ENCODE results near the gene SPOUT1. TPM values are rescaled to one million over a fixed set of nuclear protein-coding genes. Genes with fewer than 3 reads are reported as not detected.
"Not testable (repeated sequence)": the region's sequence is repeated elsewhere in the genome, so short reads cannot be mapped to it uniquely, and the experiment has no call there.

Gene SPOUT1
- polyA plus RNA-seq, 2 of the 4 experiments (the other 2 are of a cell fraction): 24.3 to 28.5 TPM

GRCh38 chr9:128851779-128852600 lies 22.4 kb upstream of the SPOUT1 start:
- H3K4me1 ChIP-seq, POLR2A ChIA-PET, H3K4me3 ChIP-seq, H3K4me2 ChIP-seq, H3K27ac ChIP-seq, FAIRE-seq: not testable (repeated sequence)
- CTCF ChIA-PET: interaction anchor here (0.5 to 6.6 kb wide), 25 partner anchors 9 to 162 kb away, joined by 3 to 50 read pairs (median 4); no protein-coding TSS in a partner anchor
- peaks cover 33% of the 10 kb centered on the region for H3K9me3 ChIP-seq
- WGBS (ENCODE audit: missing lambda C conversion rate): 64% methylated on average over 10 of the region's 10 CpGs
- peak; percentile 54 to 64; a peak in 4 of 6 replicates for ATAC-seq
- DNase-seq (ENCODE audit: low read depth in 1 of 2, low spot score in 1 of 2): peak in 1 of 2 experiments; percentile 67
- TF ChIP-seq, protein P1, sequence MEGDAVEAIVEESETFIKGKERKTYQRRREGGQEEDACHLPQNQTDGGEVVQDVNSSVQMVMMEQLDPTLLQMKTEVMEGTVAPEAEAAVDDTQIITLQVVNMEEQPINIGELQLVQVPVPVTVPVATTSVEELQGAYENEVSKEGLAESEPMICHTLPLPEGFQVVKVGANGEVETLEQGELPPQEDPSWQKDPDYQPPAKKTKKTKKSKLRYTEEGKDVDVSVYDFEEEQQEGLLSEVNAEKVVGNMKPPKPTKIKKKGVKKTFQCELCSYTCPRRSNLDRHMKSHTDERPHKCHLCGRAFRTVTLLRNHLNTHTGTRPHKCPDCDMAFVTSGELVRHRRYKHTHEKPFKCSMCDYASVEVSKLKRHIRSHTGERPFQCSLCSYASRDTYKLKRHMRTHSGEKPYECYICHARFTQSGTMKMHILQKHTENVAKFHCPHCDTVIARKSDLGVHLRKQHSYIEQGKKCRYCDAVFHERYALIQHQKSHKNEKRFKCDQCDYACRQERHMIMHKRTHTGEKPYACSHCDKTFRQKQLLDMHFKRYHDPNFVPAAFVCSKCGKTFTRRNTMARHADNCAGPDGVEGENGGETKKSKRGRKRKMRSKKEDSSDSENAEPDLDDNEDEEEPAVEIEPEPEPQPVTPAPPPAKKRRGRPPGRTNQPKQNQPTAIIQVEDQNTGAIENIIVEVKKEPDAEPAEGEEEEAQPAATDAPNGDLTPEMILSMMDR (IDR thresholded peaks at IDR 0.05): peak; percentile 47
- TF ChIP-seq RAD21 (conservative IDR thresholded peaks at IDR 0.05 in 1 of 2, IDR thresholded peaks at IDR 0.05 in 1 of 2): peak; percentile 66 to 76
- peak; percentile 53 for TF ChIP-seq SMC3 (IDR thresholded peaks at IDR 0.05)

- FAIRE-seq; H3K4me2 ChIP-seq; POLR2A ChIA-PET; ATAC-seq; DNase-seq (ENCODE audit: low read depth in 1 of 2, low spot score in 1 of 2); H3K4me3 ChIP-seq; H3K4me1 ChIP-seq; H3K27ac ChIP-seq: not testable (repeated sequence)
- WGBS (ENCODE audit: missing lambda C conversion rate): 96% methylated on average over 10 of the region's 10 CpGs
- peaks cover 33% of the 10 kb centered on the region for H3K9me3 ChIP-seq
- CTCF ChIA-PET: interaction anchor here (0.7 to 6.6 kb wide), 9 partner anchors 12 to 146 kb away, joined by 3 to 50 read pairs (median 5); no protein-coding TSS in a partner anchor
Measured at GRCh38 chr9:128851024-128851423, 21.4 kb upstream of the SPOUT1 start.

DNA sequence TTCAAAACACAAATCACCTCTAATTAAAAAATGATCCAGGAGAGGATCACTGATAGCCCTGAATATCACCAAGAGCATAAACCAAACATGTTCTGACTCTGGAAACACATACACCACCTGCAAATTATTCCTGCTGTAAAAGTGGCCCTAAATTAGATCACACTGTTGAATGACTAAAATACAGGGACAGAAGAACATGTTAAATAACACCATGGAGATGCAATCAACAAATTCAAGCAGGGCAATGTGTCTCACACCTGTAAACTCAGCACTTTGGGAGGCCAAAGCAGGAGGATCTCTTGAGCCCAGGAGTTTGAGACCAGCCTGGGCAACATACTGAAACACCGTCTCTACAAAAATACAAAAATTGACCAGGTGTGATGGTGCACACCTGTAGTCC lies 18.2 kb upstream of the SPOUT1 start:
- ChIA-PET CTCF (interaction anchor here (1.0 to 4.1 kb wide), 3 partner anchors 15 to 81 kb away, joined by 3 to 22 read pairs (median 16); no protein-coding TSS in a partner anchor), POLR2A (no interaction called here)
- H3K4me1 ChIP-seq: no peaks in the 10 kb centered on the region
- ATAC-seq (no peak), DNase-seq (ENCODE audit: low read depth in 1 of 2, low spot score in 1 of 2) (no peak), FAIRE-seq (no peak)
- H3K27ac ChIP-seq: no peak overlapping the region
- H3K4me2 ChIP-seq: no peak overlapping the region
- H3K9me3 ChIP-seq: peaks cover 33% of the 10 kb centered on the region
- TF ChIP-seq, protein P2, sequence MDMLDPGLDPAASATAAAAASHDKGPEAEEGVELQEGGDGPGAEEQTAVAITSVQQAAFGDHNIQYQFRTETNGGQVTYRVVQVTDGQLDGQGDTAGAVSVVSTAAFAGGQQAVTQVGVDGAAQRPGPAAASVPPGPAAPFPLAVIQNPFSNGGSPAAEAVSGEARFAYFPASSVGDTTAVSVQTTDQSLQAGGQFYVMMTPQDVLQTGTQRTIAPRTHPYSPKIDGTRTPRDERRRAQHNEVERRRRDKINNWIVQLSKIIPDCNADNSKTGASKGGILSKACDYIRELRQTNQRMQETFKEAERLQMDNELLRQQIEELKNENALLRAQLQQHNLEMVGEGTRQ (IDR thresholded peaks at IDR 0.05): no peak
- WGBS (ENCODE audit: missing lambda C conversion rate): 87% methylated on average over 1 of the region's 1 CpG
- no peak overlapping the region for H3K4me3 ChIP-seq

GRCh38 chr9:128846680-128847030 lies 17.1 kb upstream of the SPOUT1 start:
- Histone ChIP-seq H3K4me3 (no peak overlapping the region), H3K9me3 (peaks cover 30% of the 10 kb centered on the region), H3K4me1 (no peaks in the 10 kb centered on the region), H3K27ac (no peak overlapping the region), H3K4me2 (no peak overlapping the region)
- no peak for TF ChIP-seq RAD21 (conservative IDR thresholded peaks at IDR 0.05 in 1 of 2, IDR thresholded peaks at IDR 0.05 in 1 of 2)
- TF ChIP-seq EHF (CRISPR knock-in tag; IDR thresholded peaks at IDR 0.05): no peak
- no peak for TF ChIP-seq ELK1 (IDR thresholded peaks at IDR 0.05; ENCODE audit: low read depth, low read length)
- TF ChIP-seq BHLHE40 (IDR thresholded peaks at IDR 0.05; ENCODE audit: low read depth, low read length): no peak
- no peak for TF ChIP-seq NPAS2 (CRISPR knock-in tag; IDR thresholded peaks at IDR 0.05; ENCODE audit: borderline replicate concordance)
- ChIA-PET POLR2A (no interaction called here), CTCF (interaction anchor here (0.6 to 4.1 kb wide), 4 partner anchors 16 to 84 kb away, joined by 3 to 22 read pairs (median 10); no protein-coding TSS in a partner anchor)
- DNase-seq (ENCODE audit: low read depth in 1 of 2, low spot score in 1 of 2) (no peak), FAIRE-seq (no peak), ATAC-seq (no peak)
- 100% methylated on average over 1 of the region's 3 CpGs for WGBS (ENCODE audit: missing lambda C conversion rate)
